ENCODE results near the gene TACR2. TPM values are rescaled to one million over a fixed set of nuclear protein-coding genes. Genes with fewer than 3 reads are reported as not detected.
A peak's percentile ranks its signal among the peaks of the same experiment; 100 is the strongest.

Gene TACR2
- total RNA-seq, 1 donor from 2014 or later: 0.90 TPM

DNA sequence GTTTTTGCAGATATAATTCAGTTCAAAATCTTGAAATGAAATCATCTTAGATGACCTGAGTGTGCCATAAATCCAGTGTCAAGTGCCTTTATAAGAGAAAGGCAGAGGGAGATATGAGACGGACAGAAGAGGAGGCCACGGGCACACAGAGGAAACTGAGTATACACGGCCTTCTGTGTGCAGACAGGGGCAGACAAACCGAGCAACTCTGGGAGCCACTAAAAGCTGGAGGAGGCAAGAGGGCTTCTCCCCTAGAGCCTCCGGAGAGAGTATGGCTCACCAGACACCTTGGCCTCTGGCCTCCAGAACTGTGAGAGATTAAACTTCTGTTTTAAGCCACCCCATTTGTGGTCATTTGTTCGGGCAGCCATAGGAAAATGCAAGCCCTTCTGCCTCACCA, 47.2 kb upstream of the TACR2 start:
- no peaks in the 10 kb centered on the region for H3K9me3 ChIP-seq
- no peaks in the 10 kb centered on the region for H3K36me3 ChIP-seq
- no peaks in the 10 kb centered on the region for H3K27me3 ChIP-seq
- ATAC-seq (no peak), DNase-seq (no peak)
- peaks cover 47% of the 10 kb centered on the region for H3K4me1 ChIP-seq
- intact Hi-C loops (cut with DNase I): no loop called here
- peak overlapping the region; percentile 44 for H3K27ac ChIP-seq
- TF ChIP-seq, protein P1, sequence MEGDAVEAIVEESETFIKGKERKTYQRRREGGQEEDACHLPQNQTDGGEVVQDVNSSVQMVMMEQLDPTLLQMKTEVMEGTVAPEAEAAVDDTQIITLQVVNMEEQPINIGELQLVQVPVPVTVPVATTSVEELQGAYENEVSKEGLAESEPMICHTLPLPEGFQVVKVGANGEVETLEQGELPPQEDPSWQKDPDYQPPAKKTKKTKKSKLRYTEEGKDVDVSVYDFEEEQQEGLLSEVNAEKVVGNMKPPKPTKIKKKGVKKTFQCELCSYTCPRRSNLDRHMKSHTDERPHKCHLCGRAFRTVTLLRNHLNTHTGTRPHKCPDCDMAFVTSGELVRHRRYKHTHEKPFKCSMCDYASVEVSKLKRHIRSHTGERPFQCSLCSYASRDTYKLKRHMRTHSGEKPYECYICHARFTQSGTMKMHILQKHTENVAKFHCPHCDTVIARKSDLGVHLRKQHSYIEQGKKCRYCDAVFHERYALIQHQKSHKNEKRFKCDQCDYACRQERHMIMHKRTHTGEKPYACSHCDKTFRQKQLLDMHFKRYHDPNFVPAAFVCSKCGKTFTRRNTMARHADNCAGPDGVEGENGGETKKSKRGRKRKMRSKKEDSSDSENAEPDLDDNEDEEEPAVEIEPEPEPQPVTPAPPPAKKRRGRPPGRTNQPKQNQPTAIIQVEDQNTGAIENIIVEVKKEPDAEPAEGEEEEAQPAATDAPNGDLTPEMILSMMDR (IDR thresholded peaks at IDR 0.05): no peak
- H3K4me3 ChIP-seq: no peak overlapping the region

DNA sequence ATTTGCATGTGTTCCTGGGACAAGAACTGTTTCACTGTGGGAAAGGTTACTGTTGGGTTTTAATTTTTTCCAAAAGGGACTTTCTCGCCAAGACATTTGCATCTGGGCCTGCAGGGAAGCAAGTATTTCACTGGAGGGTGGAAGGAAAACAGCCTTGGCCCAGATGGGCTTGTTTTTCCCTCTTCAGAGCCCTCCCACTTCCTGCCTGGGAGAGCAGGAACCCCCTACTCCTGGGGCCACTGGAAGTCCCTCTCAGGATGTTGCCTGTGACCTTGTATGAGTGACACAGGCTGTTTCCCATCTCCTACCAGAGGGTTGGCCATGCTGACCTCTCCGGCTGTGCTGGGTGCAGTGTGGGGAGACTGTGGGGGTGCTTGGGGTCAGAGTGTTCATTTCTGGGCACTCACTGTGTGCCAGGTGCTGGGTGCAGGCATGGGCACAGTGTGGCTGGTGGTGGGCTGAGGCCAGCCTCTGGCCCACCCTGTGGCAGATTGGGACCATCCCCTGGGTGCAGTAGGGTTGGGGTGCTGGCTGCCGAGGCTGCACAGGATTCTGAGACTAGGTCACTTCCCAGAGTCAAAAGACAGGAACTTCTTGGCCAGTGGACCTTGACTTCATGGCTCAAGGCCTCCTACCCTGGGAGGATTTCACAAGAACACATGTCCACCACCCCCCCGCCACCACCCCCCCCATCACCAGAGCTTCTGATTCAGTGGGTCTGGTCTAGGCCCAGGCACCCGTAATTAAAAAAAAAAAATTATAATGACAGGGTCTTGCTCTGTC, 44.7 kb upstream of the TACR2 start:
- H3K4me1 ChIP-seq: peaks cover 56% of the 10 kb centered on the region
- DNase-seq (no peak), ATAC-seq (no peak)
- no peaks in the 10 kb centered on the region for H3K9me3 ChIP-seq
- no peaks in the 10 kb centered on the region for H3K36me3 ChIP-seq
- intact Hi-C loops (cut with DNase I): no loop called here
- H3K27ac ChIP-seq: peak overlapping the region; percentile 30
- H3K27me3 ChIP-seq: no peaks in the 10 kb centered on the region
- H3K4me3 ChIP-seq: no peak overlapping the region
- TF ChIP-seq, protein P1 (IDR thresholded peaks at IDR 0.05): no peak

DNA sequence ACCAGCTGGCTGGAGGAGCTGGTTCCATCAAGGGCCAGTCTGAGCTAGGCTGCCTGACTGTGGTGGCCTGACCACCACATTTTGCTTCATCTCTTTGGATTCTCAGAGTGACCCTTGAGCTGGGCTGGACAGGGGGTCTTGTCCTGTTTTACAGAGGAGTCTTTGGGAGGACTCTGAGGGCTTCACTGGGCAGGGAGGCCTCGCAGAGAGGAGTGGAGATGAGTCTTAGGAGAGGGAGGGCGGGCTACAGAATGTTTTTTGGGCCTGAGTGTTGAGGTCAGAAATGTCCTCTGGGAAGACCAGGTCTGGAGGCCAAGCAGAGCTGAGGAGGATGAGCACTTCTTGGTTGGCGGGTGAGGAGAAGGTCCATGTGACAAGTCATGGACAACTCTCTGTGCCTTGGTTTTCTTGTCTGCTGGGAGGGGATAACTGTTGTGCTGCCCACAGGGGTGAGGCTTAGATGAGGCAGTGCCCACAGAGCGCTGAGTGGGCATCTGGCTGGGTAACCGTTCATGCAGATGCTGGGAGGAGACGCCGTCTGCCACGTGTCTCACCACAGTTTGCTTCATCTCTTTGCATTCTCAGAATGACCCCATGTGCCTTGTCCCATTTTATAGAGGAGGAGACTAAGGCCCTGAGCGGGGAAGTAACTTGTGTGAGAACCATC, 44.0 kb upstream of the TACR2 start:
- TF ChIP-seq, protein P1 (IDR thresholded peaks at IDR 0.05): no peak
- no peaks in the 10 kb centered on the region for H3K9me3 ChIP-seq
- H3K27ac ChIP-seq: peak overlapping the region; percentile 30
- H3K4me1 ChIP-seq: peaks cover 51% of the 10 kb centered on the region
- no peaks in the 10 kb centered on the region for H3K36me3 ChIP-seq
- DNase-seq (no peak), ATAC-seq (peak; percentile 45)
- H3K27me3 ChIP-seq: no peaks in the 10 kb centered on the region
- intact Hi-C loops (cut with DNase I): no loop called here
- no peak overlapping the region for H3K4me3 ChIP-seq

DNA sequence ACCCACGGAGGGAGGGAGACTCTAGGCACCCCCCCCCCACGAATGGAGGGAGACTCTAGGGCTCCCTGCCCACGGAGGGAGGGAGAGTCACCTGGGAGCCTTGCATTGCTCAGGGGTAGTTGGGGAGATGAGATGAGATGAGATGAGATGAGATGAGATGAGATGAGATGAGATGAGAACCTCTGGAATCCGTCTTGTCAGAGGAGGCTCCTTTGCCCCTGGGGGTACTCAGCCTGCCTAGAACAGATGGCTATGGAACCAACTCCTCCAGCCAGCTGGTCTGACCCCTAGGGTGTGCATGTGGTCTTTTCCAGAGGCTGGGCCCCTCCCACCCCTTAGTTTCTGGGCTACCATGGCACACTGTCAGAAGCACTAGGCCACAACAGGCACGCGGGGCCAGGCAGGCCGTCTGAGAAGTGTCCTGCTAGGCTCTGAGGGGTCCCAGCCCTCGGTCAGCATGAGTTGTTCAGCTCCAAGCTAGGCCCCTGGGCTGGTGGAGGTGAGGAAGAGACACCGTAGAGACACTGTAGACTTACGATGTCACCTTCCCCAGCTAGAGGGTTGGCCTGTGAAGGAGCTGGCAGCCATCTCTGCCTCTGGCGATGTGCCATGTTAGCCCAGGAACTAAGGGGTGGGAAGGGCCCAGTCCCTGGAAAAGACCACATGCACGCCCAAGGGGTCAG, 43.3 kb upstream of the TACR2 start:
- H3K27me3 ChIP-seq: no peaks in the 10 kb centered on the region
- no peaks in the 10 kb centered on the region for H3K36me3 ChIP-seq
- H3K27ac ChIP-seq: peak overlapping the region; percentile 73
- H3K4me3 ChIP-seq: no peak overlapping the region
- intact Hi-C loops (cut with DNase I): no loop called here
- TF ChIP-seq, protein P1 (IDR thresholded peaks at IDR 0.05): no peak
- peaks cover 46% of the 10 kb centered on the region for H3K4me1 ChIP-seq
- ATAC-seq (no peak), DNase-seq (no peak)
- H3K9me3 ChIP-seq: no peaks in the 10 kb centered on the region

DNA sequence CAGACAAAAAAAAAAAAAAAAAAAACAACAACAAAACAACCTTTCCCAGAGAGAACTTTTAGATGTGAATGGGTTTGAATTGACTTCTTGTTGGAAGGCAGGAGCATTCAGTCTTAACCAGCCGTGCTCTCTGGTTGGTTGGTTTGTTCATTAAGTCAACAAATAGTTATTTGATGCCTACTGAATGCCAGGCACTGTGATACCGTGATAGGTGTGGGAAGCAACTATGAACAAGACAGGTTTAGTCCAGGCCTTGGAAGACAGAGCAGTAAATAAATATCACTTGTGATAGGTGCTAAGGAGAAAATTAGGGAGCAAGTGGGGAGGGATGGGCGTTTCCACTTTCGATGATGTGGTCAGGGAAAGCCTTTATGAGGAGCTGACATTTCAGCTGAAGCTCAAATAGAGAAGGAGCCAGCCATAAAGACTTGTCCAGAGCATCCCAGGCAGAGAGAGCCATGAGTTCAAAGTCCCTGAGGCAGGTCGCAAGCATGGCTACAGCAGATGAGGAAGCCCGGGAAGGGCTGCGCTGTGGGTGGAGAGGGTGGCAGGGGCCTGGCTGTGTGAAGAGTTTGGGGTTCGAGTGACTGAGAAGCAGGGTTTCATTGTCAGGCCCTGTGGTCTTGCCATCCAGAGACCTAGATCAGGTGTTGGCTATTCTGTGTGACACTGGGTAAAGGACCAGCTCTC, 42.5 kb upstream of the TACR2 start:
- ATAC-seq: no peak
- intact Hi-C loops (cut with DNase I): no loop called here
- Histone ChIP-seq H3K36me3 (no peaks in the 10 kb centered on the region), H3K27ac (peak overlapping the region; percentile 73), H3K27me3 (no peaks in the 10 kb centered on the region), H3K4me3 (no peak overlapping the region), H3K4me1 (peaks cover 38% of the 10 kb centered on the region), H3K9me3 (no peaks in the 10 kb centered on the region)
- DNase-seq: no peak
- TF ChIP-seq, protein P1 (IDR thresholded peaks at IDR 0.05): no peak

All from upper lobe of right lung (tissue), 1 donor.